ENCODE measurements around the gene CDC27.
"Not testable (repeated sequence)": the region's sequence is repeated elsewhere in the genome, so short reads cannot be mapped to it uniquely, and the experiment has no call there.

Gene CDC27

DNA sequence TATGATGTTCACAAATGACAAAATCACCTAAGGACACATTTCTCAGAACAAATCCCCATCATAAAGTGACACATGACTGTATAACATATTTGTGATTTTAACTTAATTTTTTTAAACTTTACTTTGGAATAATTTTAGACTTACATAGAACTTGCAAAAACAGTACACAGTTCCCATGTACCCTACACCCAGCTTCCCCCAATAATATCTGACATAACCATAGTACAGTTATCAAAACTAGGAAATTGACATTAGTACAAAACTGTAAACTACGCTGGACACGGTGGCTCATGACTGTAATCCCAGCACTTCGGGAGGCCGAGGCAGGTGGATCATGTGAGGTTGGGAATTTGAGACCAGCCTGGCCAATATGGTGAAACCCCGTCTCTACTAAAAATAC is 24.8 kb downstream of the CDC27 start:
- no peak overlapping the region for H3K4me3 Mint-ChIP-seq
- TF ChIP-seq, protein P1, sequence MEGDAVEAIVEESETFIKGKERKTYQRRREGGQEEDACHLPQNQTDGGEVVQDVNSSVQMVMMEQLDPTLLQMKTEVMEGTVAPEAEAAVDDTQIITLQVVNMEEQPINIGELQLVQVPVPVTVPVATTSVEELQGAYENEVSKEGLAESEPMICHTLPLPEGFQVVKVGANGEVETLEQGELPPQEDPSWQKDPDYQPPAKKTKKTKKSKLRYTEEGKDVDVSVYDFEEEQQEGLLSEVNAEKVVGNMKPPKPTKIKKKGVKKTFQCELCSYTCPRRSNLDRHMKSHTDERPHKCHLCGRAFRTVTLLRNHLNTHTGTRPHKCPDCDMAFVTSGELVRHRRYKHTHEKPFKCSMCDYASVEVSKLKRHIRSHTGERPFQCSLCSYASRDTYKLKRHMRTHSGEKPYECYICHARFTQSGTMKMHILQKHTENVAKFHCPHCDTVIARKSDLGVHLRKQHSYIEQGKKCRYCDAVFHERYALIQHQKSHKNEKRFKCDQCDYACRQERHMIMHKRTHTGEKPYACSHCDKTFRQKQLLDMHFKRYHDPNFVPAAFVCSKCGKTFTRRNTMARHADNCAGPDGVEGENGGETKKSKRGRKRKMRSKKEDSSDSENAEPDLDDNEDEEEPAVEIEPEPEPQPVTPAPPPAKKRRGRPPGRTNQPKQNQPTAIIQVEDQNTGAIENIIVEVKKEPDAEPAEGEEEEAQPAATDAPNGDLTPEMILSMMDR (IDR thresholded peaks at IDR 0.05; ENCODE audit: unreplicated experiment in 3 of 3): no peak
- no peaks in the 10 kb centered on the region for H3K4me1 Mint-ChIP-seq
- peaks cover 65% of the 10 kb centered on the region for H3K36me3 Mint-ChIP-seq (ENCODE audit: low read depth)
- no peaks in the 10 kb centered on the region for H3K27me3 Mint-ChIP-seq (ENCODE audit: low read depth)
- H3K27ac Mint-ChIP-seq: no peak overlapping the region
- H3K9me3 Mint-ChIP-seq: no peaks in the 10 kb centered on the region

DNA sequence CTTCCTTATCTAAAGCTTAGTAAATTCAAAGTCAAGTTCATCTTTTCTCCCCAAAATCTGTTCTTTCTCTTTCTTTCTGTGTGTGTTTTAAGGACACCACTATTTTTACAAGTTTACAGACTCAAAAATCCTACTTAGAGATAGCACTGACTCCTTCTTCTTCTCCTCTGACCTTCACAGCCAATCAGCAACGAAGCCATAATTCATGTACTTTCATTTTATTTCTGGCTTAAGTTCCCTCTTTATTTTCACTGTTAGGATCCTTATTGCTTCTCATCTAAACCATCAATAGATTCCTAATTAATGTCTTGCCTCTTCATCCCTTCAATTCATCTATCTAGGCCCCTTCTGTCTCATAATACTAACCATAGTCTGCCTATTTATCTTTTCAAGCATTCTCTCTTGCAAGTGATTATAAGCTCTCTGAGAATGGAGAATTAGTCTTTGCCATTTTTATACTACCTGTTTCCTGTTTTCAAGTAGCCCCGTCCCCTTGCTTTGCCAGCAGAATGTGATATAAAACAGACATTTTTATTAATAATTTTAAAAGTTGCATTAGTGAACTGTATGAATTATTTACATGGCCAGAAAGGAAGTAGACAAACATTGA is 27.0 kb downstream of the CDC27 start:
- TF ChIP-seq, protein P1 (IDR thresholded peaks at IDR 0.05; ENCODE audit: unreplicated experiment in 3 of 3): no peak
- Mint-ChIP-seq H3K4me3 (no peak overlapping the region), H3K4me1 (no peaks in the 10 kb centered on the region), H3K9me3 (no peaks in the 10 kb centered on the region), H3K27ac (no peak overlapping the region), H3K27me3 (ENCODE audit: low read depth) (no peaks in the 10 kb centered on the region), H3K36me3 (ENCODE audit: low read depth) (peaks cover 60% of the 10 kb centered on the region)

DNA sequence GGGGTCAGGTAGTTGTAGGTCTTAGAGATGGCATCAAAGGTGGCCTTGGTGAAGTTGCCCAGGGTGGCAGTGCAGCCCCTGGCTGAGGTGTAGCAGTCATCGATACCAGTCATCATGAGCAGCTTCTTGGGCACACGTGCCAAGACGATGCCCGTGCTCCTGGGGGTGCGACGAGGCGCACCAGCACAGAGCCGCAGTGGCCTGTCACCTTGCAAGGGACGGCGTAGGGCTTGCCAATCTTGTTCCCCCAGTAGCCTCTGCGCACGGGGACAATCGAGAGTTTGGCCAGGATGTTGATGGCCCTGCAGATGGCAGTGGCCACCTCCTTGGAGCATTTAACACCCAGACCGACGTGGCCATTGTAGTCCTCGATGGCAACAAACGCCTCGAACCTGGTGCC is 29.8 kb downstream of the CDC27 start:
- Mint-ChIP-seq H3K36me3 (ENCODE audit: low read depth) (peaks cover 54% of the 10 kb centered on the region), H3K27ac (no peak overlapping the region), H3K4me3 (no peak overlapping the region), H3K9me3 (no peaks in the 10 kb centered on the region), H3K4me1 (no peaks in the 10 kb centered on the region), H3K27me3 (ENCODE audit: low read depth) (no peaks in the 10 kb centered on the region)
- TF ChIP-seq, protein P1 (IDR thresholded peaks at IDR 0.05; ENCODE audit: unreplicated experiment in 3 of 3): no peak

DNA sequence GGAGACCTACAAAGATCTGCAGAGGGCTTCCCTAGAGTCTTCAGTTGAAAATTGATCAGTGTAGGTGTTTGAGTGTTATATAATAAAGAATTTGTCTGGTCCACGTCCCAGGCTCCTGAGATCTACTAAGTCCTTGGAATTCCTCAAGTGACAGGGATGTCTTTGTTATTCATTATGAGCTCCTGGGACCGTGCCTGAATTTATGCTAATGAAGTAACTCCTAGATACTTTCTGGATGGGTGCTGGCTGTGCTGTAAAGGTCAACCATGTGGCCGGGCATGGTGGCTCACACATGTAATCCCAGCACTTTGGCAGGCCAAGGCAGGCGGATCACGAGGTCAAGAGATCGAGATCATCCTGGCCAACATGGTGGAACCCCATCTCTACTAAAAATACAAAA is 43.7 kb downstream of the CDC27 start:
- no peak overlapping the region for H3K27ac Mint-ChIP-seq

DNA sequence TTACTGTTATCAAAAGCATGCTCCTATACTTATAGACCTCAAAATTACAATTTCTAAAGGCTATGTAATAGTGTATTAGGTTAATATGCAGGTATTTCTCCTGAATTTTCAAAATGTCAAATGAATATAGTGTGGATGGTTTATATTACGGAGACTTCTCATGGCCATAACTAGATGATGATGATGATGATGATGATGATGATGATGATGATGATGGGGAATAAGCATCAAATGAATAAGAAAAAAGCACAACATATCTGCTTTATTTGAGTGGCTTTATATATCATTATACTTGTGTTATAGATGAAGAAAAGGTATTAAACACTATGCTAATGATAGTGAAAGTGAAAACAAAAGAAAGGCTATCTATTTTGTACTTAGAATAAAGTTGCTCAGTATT is 53.9 kb downstream of the CDC27 start:
- Mint-ChIP-seq H3K27ac (no peak overlapping the region), H3K36me3 (ENCODE audit: low read depth) (peaks cover 69% of the 10 kb centered on the region), H3K4me3 (no peak overlapping the region), H3K4me1 (no peaks in the 10 kb centered on the region), H3K9me3 (no peaks in the 10 kb centered on the region), H3K27me3 (ENCODE audit: low read depth) (no peaks in the 10 kb centered on the region)
- TF ChIP-seq, protein P1 (IDR thresholded peaks at IDR 0.05; ENCODE audit: unreplicated experiment in 3 of 3): no peak

More for the DNA sequence above, 43.7 kb downstream of the CDC27 start:
- no peak overlapping the region for H3K4me3 Mint-ChIP-seq
- H3K27me3 Mint-ChIP-seq (ENCODE audit: low read depth): no peaks in the 10 kb centered on the region
- TF ChIP-seq, protein P1 (IDR thresholded peaks at IDR 0.05; ENCODE audit: unreplicated experiment in 3 of 3): no peak
- peaks cover 75% of the 10 kb centered on the region for H3K36me3 Mint-ChIP-seq (ENCODE audit: low read depth)
- H3K4me1 Mint-ChIP-seq: no peaks in the 10 kb centered on the region
- no peaks in the 10 kb centered on the region for H3K9me3 Mint-ChIP-seq

DNA sequence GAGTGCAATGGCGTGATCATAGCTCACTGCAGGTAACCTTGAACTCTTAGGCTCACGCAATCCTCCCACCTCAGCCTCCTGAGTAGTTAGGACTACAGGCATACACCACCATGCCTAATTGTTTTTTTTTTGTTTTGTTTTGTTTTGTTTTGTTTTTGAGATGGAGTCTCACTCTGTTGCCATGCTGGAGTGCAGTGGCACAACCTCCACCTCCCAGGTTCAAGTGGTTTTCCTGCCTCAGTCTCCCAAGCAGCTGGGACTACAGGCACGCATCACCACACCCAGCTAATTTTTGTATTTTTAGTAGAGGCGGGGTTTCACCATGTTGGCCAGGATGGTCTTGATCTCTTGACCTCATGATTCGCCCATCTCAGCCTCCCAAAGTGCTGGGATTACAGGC is 54.7 kb downstream of the CDC27 start:
- not testable (repeated sequence) for H3K4me3 Mint-ChIP-seq

More for the DNA sequence above, 54.7 kb downstream of the CDC27 start:
- not testable (repeated sequence) for H3K9me3 Mint-ChIP-seq; H3K4me1 Mint-ChIP-seq; H3K27ac Mint-ChIP-seq; H3K27me3 Mint-ChIP-seq (ENCODE audit: low read depth)
- H3K36me3 Mint-ChIP-seq (ENCODE audit: low read depth): peaks cover 63% of the 10 kb centered on the region
